Gastroesophageal sphincter (tissue), 3 donors: ENCODE results near the gene PDLIM7.

ENCODE experiments used
- CTCF ChIP-seq, 4 experiments: fragments of 200-600 bp in 2 of 4; fragments of 450-650 bp in 2 of 4; sonication (generic) in 1 of 4; IDR thresholded peaks; one replicate each; pipeline ENCODE4 v1.5.1; 2017 to 2019; ENCODE audit warnings: antibody characterized with exemption in 4 of 4, mild to moderate bottlenecking in 2 of 4, moderate library complexity in 2 of 4
- POLR2A ChIP-seq, 2 donors: fragments of 450-650 bp; IDR thresholded peaks; one replicate each; pipeline ENCODE4 v1.6.1; 2017; ENCODE audit warnings: antibody characterized with exemption in 2 of 2, mild to moderate bottlenecking in 2 of 2, moderate library complexity in 1 of 2

- TF ChIP-seq CTCF (IDR thresholded peaks at IDR 0.05), result peak in 3 of 4 experiments; percentile 93 to 97 (median 94)
- TF ChIP-seq POLR2A (IDR thresholded peaks at IDR 0.05), result no peak
Measured at GRCh38 chr5:177500685-177501522, 3.5 kb upstream of the PDLIM7 start.
